ENCODE measurements around the gene IMPA2. TPM values are rescaled to one million over a fixed set of nuclear protein-coding genes. Genes with fewer than 3 reads are reported as not detected.
A peak's percentile ranks its signal among the peaks of the same experiment; 100 is the strongest.

IMPA2 gene
- total and polyA plus RNA-seq, 7 donors: 61.4 to 342 (median 196) TPM

- DNase-seq (no peak), ATAC-seq (no peak)
- H3K27ac ChIP-seq: no peak overlapping the region
- no peak for TF ChIP-seq CTCF (IDR thresholded peaks at IDR 0.05)
- H3K9me3 ChIP-seq: no peaks in the 10 kb centered on the region
- WGBS, 3 donors: 74 to 90% (median 75%) methylated on average over 3 of the region's 3 CpGs
- no peaks in the 10 kb centered on the region for H3K36me3 ChIP-seq (ENCODE audit: insufficient read depth in 1 of 2, low read depth in 1 of 2)
- H3K27me3 ChIP-seq (ENCODE audit: insufficient read depth in 3 of 3, low read length in 2 of 3): no peaks in the 10 kb centered on the region
- no peak overlapping the region for H3K4me3 ChIP-seq
- H3K4me1 ChIP-seq: peaks cover 4% of the 10 kb centered on the region
- intact Hi-C loops (cut with DNase I): no loop called here
These were observed 4.2 kb upstream of the IMPA2 start for GRCh38 chr18:11977153-11977466.

GRCh38 chr18:11978956-11979355 lies 2.4 kb upstream of the IMPA2 start:
- no peaks in the 10 kb centered on the region for H3K9me3 ChIP-seq
- ATAC-seq (no peak), DNase-seq (no peak)
- no peaks in the 10 kb centered on the region for H3K27me3 ChIP-seq (ENCODE audit: insufficient read depth in 3 of 3, low read length in 2 of 3)
- TF ChIP-seq CTCF (IDR thresholded peaks at IDR 0.05): no peak
- 92 to 96% (median 92%) methylated on average over 4 of the region's 4 CpGs for WGBS, 3 donors
- H3K27ac ChIP-seq: peak overlapping the region; percentile 96
- H3K36me3 ChIP-seq (ENCODE audit: insufficient read depth in 1 of 2, low read depth in 1 of 2): no peaks in the 10 kb centered on the region
- H3K4me3 ChIP-seq: no peak overlapping the region
- peaks cover 11% of the 10 kb centered on the region for H3K4me1 ChIP-seq
- intact Hi-C loops (cut with DNase I): no loop called here

GRCh38 chr18:11980163-11980493 lies 1.2 kb upstream of the IMPA2 start:
- peak in 1 of 4 donors; percentile 0 for ATAC-seq

GRCh38 chr18:11980494-11981191 lies 664 bp upstream of the IMPA2 start:
- H3K9me3 ChIP-seq: no peaks in the 10 kb centered on the region

More at GRCh38 chr18:11980163-11980493, 1.2 kb upstream of the IMPA2 start:
- TF ChIP-seq CTCF (IDR thresholded peaks at IDR 0.05): no peak
- H3K4me3 ChIP-seq: peak overlapping the region; percentile 95
- no peaks in the 10 kb centered on the region for H3K27me3 ChIP-seq (ENCODE audit: insufficient read depth in 3 of 3, low read length in 2 of 3)
- H3K4me1 ChIP-seq: peaks cover 12% of the 10 kb centered on the region
- peak overlapping the region; percentile 96 for H3K27ac ChIP-seq
- H3K36me3 ChIP-seq (ENCODE audit: insufficient read depth in 1 of 2, low read depth in 1 of 2): no peaks in the 10 kb centered on the region
- DNase-seq: no peak
- no peaks in the 10 kb centered on the region for H3K9me3 ChIP-seq
- intact Hi-C loops (cut with DNase I): loop anchor here (1.0 to 10.0 kb wide), 5 partner anchors 33 to 129 kb away; partner anchors contain the start of genes CHMP1B (in 2 of the 2) and MPPE1 (in 1 of the 2)
- WGBS, 3 donors: 2 to 4% (median 2%) methylated on average over 11 of the region's 11 CpGs

More at GRCh38 chr18:11980494-11981191, 664 bp upstream of the IMPA2 start:
- WGBS, 3 donors: 0 to 1% (median 0%) methylated on average over 61 to 76 of the region's 76 CpGs
- H3K36me3 ChIP-seq (ENCODE audit: insufficient read depth in 1 of 2, low read depth in 1 of 2): no peaks in the 10 kb centered on the region
- H3K27ac ChIP-seq: peak overlapping the region; percentile 96
- no peak for TF ChIP-seq CTCF (IDR thresholded peaks at IDR 0.05)
- ATAC-seq: peak; percentile 84 to 92 (median 85)
- peaks cover 17% of the 10 kb centered on the region for H3K4me1 ChIP-seq
- intact Hi-C loops (cut with DNase I): loop anchor here (1.0 to 10.0 kb wide), 5 partner anchors 33 to 130 kb away; partner anchors contain the start of genes CHMP1B (in 2 of the 2) and MPPE1 (in 1 of the 2)
- peak; percentile 99 to 100 for DNase-seq
- no peaks in the 10 kb centered on the region for H3K27me3 ChIP-seq (ENCODE audit: insufficient read depth in 3 of 3, low read length in 2 of 3)
- peak overlapping the region; percentile 95 for H3K4me3 ChIP-seq
